ENCODE measurements around the gene CYRIA.

GRCh38 chr2:16653083-16653375, 12.6 kb downstream of the CYRIA start:
- TF ChIP-seq CTCF (optimal IDR thresholded peaks at IDR 0.05 in 1 of 3, IDR thresholded peaks at IDR 0.05 in 1 of 3, conservative IDR thresholded peaks at IDR 0.05 in 1 of 3; ENCODE audit: extremely low read depth in 1 of 3, insufficient read depth in 2 of 3, low read length in 3 of 3) = no peak
- no peak for TF ChIP-seq EZH2 (IDR thresholded peaks at IDR 0.05; ENCODE audit: low read length)
